OCI-LY7 (cell line): ENCODE data around the gene KCNIP1. TPM values are rescaled to one million over a fixed set of nuclear protein-coding genes. Genes with fewer than 3 reads are reported as not detected.

Experiments
- BruUV-seq: library from RNA; stranded (reverse); fragments of 400-500 nt; replicated peaks from 2 replicates; lab custom pipeline; 2021; lab: Mats Ljungman, UMichigan
- CTCF ChIA-PET: fragments of 300-600 bp; sonication (Branson Sonifier 250); formaldehyde crosslinking; loops from one replicate; lab custom pipeline; 2022; ENCODE audit warnings: antibody characterized with exemption; ENCODE audit not compliant: unreplicated experiment; lab: Charles Lee
- POLR2A ChIA-PET: fragments of 300-600 bp; sonication (Branson Sonifier 250); formaldehyde crosslinking; loops from one replicate; lab custom pipeline; 2022; ENCODE audit warnings: antibody characterized with exemption; lab: Charles Lee
- DNase-seq: peaks from one replicate; pipeline ENCODE4 v3.0.0-alpha.2; 2015; ENCODE audit warnings: low spot score
- H2AFZ ChIP-seq: fragments of 200-600 bp; sonication (generic), shearing (Covaris generic); 2 replicates; pipeline ENCODE4 v1.6.1; 2014; ENCODE audit warnings: mild to moderate bottlenecking, antibody characterized with exemption, low read length, moderate library complexity
- H3K27ac ChIP-seq: fragments of 200-600 bp; sonication (generic); 2 replicates; pipeline ENCODE4 v1.5.1; 2014; ENCODE audit warnings: mixed run types, low read depth, mild to moderate bottlenecking, moderate library complexity, low read length, inconsistent platforms; ENCODE audit not compliant: poor library complexity, severe bottlenecking
- H3K36me3 ChIP-seq: fragments of 200-600 bp; sonication (generic); 2 replicates; pipeline ENCODE4 v1.6.1; 2014; ENCODE audit warnings: mild to moderate bottlenecking, antibody characterized with exemption, low read length, moderate library complexity, mixed read lengths; ENCODE audit not compliant: insufficient read depth
- H3K4me1 ChIP-seq: fragments of 200-600 bp; sonication (generic); 2 replicates; pipeline ENCODE4 v1.5.1; 2014; ENCODE audit warnings: mild to moderate bottlenecking, low read length; ENCODE audit not compliant: insufficient read depth, poor library complexity, severe bottlenecking
- H3K4me2 ChIP-seq: fragments of 200-600 bp; sonication (generic); 2 replicates; pipeline ENCODE4 v1.6.1; 2014; ENCODE audit warnings: mild to moderate bottlenecking, low read length
- H3K4me3 ChIP-seq: fragments of 200-600 bp; sonication (generic); 2 replicates; pipeline ENCODE4 v1.5.1; 2014; ENCODE audit warnings: mild to moderate bottlenecking, low read depth, low read length; ENCODE audit not compliant: poor library complexity, severe bottlenecking
- H3K79me2 ChIP-seq: fragments of 200-600 bp; sonication (generic); 2 replicates; pipeline ENCODE4 v1.6.1; 2016; ENCODE audit warnings: low read depth, mild to moderate bottlenecking, low read length, moderate library complexity, mixed read lengths; ENCODE audit not compliant: insufficient read depth
- H3K9me2 ChIP-seq: fragments of 200-600 bp; sonication (generic); 2 replicates; pipeline ENCODE4 v1.6.1; 2016; ENCODE audit warnings: mild to moderate bottlenecking, low read length, mixed read lengths; ENCODE audit not compliant: insufficient read depth
- H3K9me3 ChIP-seq: fragments of 200-600 bp; sonication (generic); 2 replicates; pipeline ENCODE4 v1.6.1; 2014; ENCODE audit warnings: mild to moderate bottlenecking, mixed run types, low read length, mixed read lengths
- H4K20me1 ChIP-seq: fragments of 200-600 bp; sonication (generic); 2 replicates; pipeline ENCODE4 v1.6.1; 2014; ENCODE audit warnings: mild to moderate bottlenecking, antibody characterized with exemption, low read length, moderate library complexity, mixed read lengths; ENCODE audit not compliant: insufficient read depth
- CTCF ChIP-seq: fragments of 200-600 bp; sonication (generic); conservative IDR thresholded peaks from 2 replicates; pipeline ENCODE4 v1.5.1; 2014; ENCODE audit warnings: mild to moderate bottlenecking, antibody characterized with exemption, low read length, moderate library complexity, mixed read lengths
- EZH2phosphoT487 ChIP-seq: fragments of 200-600 bp; sonication (generic); IDR thresholded peaks from 2 replicates; pipeline ENCODE4 v1.6.1; 2018; ENCODE audit warnings: low read depth, borderline replicate concordance, mild to moderate bottlenecking, mixed run types, antibody characterized with exemption, low read length, moderate library complexity, mixed read lengths
- intact Hi-C: fragments of 100-400 bp; cut with micrococcal nuclease; formaldehyde crosslinking; loops from one replicate; pipeline ENCODE4 v1.10.0; 2022; ENCODE audit not compliant: unreplicated experiment
- total RNA-seq, 2 experiments: library from RNA; depleted of rRNA in 1 of 2; stranded (reverse); fragments of >200 nt in 1 of 2; shearing (Covaris generic) in 1 of 2; gene quantifications; 2 replicates each; pipeline ENCODE4 v1.2.3, GENCODE V29; 2014 to 2022

The KCNIP1 gene
- total RNA-seq, 2 experiments from 2014 or later: not detected

- no peak for TF ChIP-seq EZH2phosphoT487
- TF ChIP-seq CTCF: no peak
- DNase-seq: no peak
- no TSS peak for BruUV-seq
- H2AFZ ChIP-seq: no peak overlapping the region
- no peaks in the 10 kb centered on the region for H3K79me2 ChIP-seq
- H3K4me1 ChIP-seq: no peaks in the 10 kb centered on the region
- no peak overlapping the region for H3K27ac ChIP-seq
- ChIA-PET CTCF (no interaction called here), POLR2A (interaction anchor here (0.6 to 0.8 kb wide), 3 partner anchors 18 to 615 kb away, joined by 3 to 4 read pairs (median 3); no protein-coding TSS in a partner anchor)
- no peaks in the 10 kb centered on the region for H3K9me2 ChIP-seq
- H4K20me1 ChIP-seq: no peaks in the 10 kb centered on the region
- H3K4me2 ChIP-seq: no peak overlapping the region
- intact Hi-C loops: no loop called here
- no peak overlapping the region for H3K4me3 ChIP-seq
- no peaks in the 10 kb centered on the region for H3K9me3 ChIP-seq
- no peaks in the 10 kb centered on the region for H3K36me3 ChIP-seq
Measured at GRCh38 chr5:170475294-170476000, 28.4 kb upstream of the KCNIP1 start.

- H2AFZ ChIP-seq: no peak overlapping the region
- no peak overlapping the region for H3K4me3 ChIP-seq
- no TSS peak for BruUV-seq
- DNase-seq: no peak
- H3K36me3 ChIP-seq: no peaks in the 10 kb centered on the region
- H4K20me1 ChIP-seq: no peaks in the 10 kb centered on the region
- CTCF ChIA-PET: no interaction called here
- no peaks in the 10 kb centered on the region for H3K9me3 ChIP-seq
- no peak overlapping the region for H3K27ac ChIP-seq
- no peaks in the 10 kb centered on the region for H3K79me2 ChIP-seq
- no peak overlapping the region for H3K4me2 ChIP-seq
- POLR2A ChIA-PET: interaction anchor here (0.6 kb wide), 1 partner anchor 1310 kb away, joined by 3 read pairs; no protein-coding TSS in a partner anchor
- no peak for TF ChIP-seq EZH2phosphoT487
- TF ChIP-seq CTCF: no peak
- no peaks in the 10 kb centered on the region for H3K4me1 ChIP-seq
- intact Hi-C loops: no loop called here
- no peaks in the 10 kb centered on the region for H3K9me2 ChIP-seq
Measured at GRCh38 chr5:170476704-170477103, 27.1 kb upstream of the KCNIP1 start.

GRCh38 chr5:170477906-170478305 lies 25.9 kb upstream of the KCNIP1 start:
- CTCF ChIA-PET: no interaction called here
- no peaks in the 10 kb centered on the region for H3K9me3 ChIP-seq
- H3K79me2 ChIP-seq: no peaks in the 10 kb centered on the region
- no peaks in the 10 kb centered on the region for H3K9me2 ChIP-seq
- H2AFZ ChIP-seq: no peak overlapping the region
- intact Hi-C loops: no loop called here
- H3K36me3 ChIP-seq: no peaks in the 10 kb centered on the region
- H4K20me1 ChIP-seq: no peaks in the 10 kb centered on the region
- no peak overlapping the region for H3K4me2 ChIP-seq
- no peaks in the 10 kb centered on the region for H3K4me1 ChIP-seq
- POLR2A ChIA-PET: no interaction called here
- no peak overlapping the region for H3K27ac ChIP-seq
- DNase-seq: no peak
- H3K4me3 ChIP-seq: no peak overlapping the region
- TF ChIP-seq EZH2phosphoT487 (no peak), CTCF (no peak)
- no TSS peak for BruUV-seq
